ENCODE results near the gene OR52E5.

- TF ChIP-seq POLR2A (IDR thresholded peaks at IDR 0.05) (no peak), CTCF (IDR thresholded peaks at IDR 0.05) (no peak)
Observed at GRCh38 chr11:5899534-5899933, 6.5 kb downstream of the OR52E5 start.

Measured in breast epithelium (tissue), 3 donors.